Gastroesophageal sphincter (tissue), 3 donors: ENCODE measurements around the gene STOX2.

Source experiments
- POLR2A ChIP-seq, 2 donors: fragments of 450-650 bp; IDR thresholded peaks; one replicate each; pipeline ENCODE4 v1.6.1; 2017; ENCODE audit warnings: antibody characterized with exemption in 2 of 2, mild to moderate bottlenecking in 2 of 2, moderate library complexity in 1 of 2
- TF ChIP-seq, protein P1 (sequence below), 4 experiments: fragments of 200-600 bp in 2 of 4; fragments of 450-650 bp in 2 of 4; sonication (generic) in 1 of 4; IDR thresholded peaks; one replicate each; pipeline ENCODE4 v1.5.1; 2017 to 2019; ENCODE audit warnings: antibody characterized with exemption in 4 of 4, mild to moderate bottlenecking in 2 of 4, moderate library complexity in 2 of 4

- TF ChIP-seq POLR2A (IDR thresholded peaks at IDR 0.05), result no peak
- TF ChIP-seq, protein P1, sequence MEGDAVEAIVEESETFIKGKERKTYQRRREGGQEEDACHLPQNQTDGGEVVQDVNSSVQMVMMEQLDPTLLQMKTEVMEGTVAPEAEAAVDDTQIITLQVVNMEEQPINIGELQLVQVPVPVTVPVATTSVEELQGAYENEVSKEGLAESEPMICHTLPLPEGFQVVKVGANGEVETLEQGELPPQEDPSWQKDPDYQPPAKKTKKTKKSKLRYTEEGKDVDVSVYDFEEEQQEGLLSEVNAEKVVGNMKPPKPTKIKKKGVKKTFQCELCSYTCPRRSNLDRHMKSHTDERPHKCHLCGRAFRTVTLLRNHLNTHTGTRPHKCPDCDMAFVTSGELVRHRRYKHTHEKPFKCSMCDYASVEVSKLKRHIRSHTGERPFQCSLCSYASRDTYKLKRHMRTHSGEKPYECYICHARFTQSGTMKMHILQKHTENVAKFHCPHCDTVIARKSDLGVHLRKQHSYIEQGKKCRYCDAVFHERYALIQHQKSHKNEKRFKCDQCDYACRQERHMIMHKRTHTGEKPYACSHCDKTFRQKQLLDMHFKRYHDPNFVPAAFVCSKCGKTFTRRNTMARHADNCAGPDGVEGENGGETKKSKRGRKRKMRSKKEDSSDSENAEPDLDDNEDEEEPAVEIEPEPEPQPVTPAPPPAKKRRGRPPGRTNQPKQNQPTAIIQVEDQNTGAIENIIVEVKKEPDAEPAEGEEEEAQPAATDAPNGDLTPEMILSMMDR (IDR thresholded peaks at IDR 0.05), result no peak
Measured at GRCh38 chr4:184032091-184032490, 127.0 kb downstream of the STOX2 start.
